ENCODE data around the gene NUDT4.
A peak's percentile ranks its signal among the peaks of the same experiment; 100 is the strongest.
"Not testable (repeated sequence)": the region's sequence is repeated elsewhere in the genome, so short reads cannot be mapped to it uniquely, and the experiment has no call there.

The NUDT4 gene

DNA sequence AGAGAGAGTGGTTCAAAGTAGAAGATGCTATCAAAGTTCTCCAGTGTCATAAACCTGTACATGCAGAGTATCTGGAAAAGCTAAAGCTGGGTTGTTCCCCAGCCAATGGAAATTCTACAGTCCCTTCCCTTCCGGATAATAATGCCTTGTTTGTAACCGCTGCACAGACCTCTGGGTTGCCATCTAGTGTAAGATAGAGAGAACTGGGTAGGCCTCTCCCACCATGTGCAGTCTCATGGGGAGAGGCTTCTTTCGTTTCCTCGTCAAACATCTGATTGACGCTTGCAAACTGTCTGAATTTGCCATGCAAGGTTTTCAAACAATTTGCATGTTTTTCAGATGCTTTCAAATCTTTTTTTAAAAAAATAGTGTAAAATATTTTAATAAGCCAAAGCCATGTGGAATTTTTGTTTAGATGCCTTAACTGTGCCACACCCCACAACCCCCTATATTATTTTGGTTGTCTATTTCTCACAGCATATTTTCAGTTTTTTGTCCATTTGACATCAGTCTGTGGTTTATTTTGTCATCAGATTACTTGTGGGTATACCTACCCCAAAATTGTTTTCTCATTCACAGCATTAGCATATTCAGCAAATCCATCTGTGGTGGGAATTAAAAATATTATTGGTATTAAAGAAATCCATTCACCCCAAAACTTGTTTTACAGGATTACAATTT is 21.6 kb downstream of the NUDT4 start:
- DNase-seq (ENCODE audit: low read depth in 2 of 3, low spot score in 1 of 3): not testable (repeated sequence)

GRCh38 chr12:93402333-93403311 is 24.9 kb downstream of the NUDT4 start:
- DNase-seq (ENCODE audit: low read depth in 2 of 3, low spot score in 1 of 3): peak in 1 of 3 donors; percentile 11

DNA sequence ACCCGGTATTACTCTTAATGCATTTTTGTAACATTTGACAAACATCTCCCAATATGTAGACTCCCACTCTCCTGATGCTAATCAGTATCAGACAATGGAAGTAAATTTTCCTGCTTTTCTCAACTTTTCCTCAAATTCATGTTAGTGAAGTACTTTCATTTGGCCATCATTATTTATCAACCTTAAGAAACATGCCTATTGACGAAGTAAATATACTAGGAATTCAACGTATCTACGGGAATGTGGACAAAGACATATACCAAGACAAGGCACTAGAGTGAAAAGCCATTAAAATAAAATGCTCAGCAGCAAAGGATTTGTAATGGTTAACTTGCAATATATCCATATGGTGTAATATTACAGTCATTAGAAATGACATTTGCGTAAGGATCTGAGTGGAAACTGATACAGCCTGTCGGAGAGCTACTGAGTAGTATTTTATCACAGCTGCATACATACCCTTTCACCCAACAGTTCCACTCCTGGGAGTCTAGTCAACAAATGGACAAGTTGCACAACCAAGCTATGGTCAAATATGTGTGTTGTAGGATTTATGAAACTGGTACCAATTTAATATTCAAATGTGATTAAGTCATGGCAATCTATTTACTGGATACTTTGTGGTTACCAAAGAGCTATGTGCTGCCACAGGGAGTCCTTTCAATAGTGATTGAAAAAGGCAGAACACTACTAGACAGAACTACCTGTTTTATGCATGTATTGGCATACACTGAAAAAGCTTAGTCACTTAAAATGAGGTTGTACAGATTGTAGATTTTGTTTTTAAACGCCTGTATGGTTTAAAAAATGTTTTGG is 26.5 kb downstream of the NUDT4 start:
- no peak for DNase-seq (ENCODE audit: low read depth in 2 of 3, low spot score in 1 of 3)

- DNase-seq (ENCODE audit: low read depth in 2 of 3, low spot score in 1 of 3): no peak
These were observed 27.5 kb downstream of the NUDT4 start for GRCh38 chr12:93404961-93405849.

GRCh38 chr12:93407054-93407962 is 29.6 kb downstream of the NUDT4 start:
- DNase-seq (ENCODE audit: low read depth in 2 of 3, low spot score in 1 of 3): no peak

DNA sequence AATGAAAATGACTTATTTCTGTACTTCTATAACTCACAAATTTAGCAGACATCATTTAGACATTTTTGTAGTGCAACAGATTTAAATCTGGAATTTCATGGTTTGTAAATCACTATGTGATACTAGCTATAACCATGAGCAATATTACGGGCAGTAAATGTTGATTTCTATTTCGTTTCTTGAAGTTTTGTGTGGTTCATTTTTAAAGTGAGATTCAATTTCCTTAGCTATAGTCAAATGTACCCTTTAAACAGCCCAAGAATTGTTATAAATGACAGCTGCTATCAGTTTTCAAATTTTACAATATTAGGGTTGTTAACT is 30.2 kb downstream of the NUDT4 start:
- DNase-seq (ENCODE audit: low read depth in 2 of 3, low spot score in 1 of 3): no peak

- no peak for DNase-seq (ENCODE audit: low read depth in 2 of 3, low spot score in 1 of 3)
These were observed 31.1 kb downstream of the NUDT4 start for GRCh38 chr12:93408813-93409212.

GRCh38 chr12:93409343-93410187 is 31.8 kb downstream of the NUDT4 start:
- DNase-seq (ENCODE audit: low read depth in 2 of 3, low spot score in 1 of 3): not testable (repeated sequence)

DNA sequence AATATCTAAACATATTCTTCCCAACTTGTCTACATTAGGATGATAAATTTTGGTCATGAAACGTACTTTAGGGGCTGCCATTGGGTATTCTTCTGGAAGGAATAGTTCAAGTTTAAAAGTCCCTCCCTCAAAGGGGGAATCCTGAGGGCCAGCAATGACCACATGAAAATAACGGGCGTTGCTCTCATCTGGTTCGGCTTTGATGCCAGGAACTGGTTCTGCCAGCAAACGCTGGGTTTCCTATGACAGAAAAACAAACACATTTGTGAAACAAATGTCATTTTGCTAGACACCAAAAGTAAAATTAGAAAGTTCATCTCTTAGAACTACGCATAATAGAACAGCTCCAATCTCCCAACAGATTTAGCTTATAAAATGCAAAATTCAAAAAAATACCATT is 33.3 kb downstream of the NUDT4 start:
- not testable (repeated sequence) for DNase-seq (ENCODE audit: low read depth in 2 of 3, low spot score in 1 of 3)

- not testable (repeated sequence) for DNase-seq (ENCODE audit: low read depth in 2 of 3, low spot score in 1 of 3)
These were observed 34.7 kb downstream of the NUDT4 start for GRCh38 chr12:93412396-93412795.

DNA sequence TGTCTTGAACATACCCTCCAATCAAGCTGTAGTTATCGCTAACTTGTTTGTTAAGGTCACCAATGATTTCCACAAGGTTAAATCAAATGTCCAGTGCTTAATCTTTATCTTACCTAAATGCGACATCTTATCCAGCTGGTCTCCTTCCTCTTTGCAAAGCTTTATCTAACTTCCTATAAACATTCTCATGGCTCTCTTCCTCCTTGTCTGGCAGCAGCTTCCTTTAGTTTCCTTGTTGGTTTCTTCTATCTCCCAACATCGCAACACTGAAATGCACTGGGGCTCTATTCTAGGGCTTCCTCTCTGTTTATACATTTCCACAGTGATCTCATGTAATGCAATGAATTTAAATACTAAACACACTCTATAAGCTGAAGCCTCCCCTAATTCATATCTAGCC is 35.3 kb downstream of the NUDT4 start:
- no peak for DNase-seq (ENCODE audit: low read depth in 2 of 3, low spot score in 1 of 3)

GRCh38 chr12:93415723-93416464 is 38.2 kb downstream of the NUDT4 start:
- no peak for DNase-seq (ENCODE audit: low read depth in 2 of 3, low spot score in 1 of 3)

DNA sequence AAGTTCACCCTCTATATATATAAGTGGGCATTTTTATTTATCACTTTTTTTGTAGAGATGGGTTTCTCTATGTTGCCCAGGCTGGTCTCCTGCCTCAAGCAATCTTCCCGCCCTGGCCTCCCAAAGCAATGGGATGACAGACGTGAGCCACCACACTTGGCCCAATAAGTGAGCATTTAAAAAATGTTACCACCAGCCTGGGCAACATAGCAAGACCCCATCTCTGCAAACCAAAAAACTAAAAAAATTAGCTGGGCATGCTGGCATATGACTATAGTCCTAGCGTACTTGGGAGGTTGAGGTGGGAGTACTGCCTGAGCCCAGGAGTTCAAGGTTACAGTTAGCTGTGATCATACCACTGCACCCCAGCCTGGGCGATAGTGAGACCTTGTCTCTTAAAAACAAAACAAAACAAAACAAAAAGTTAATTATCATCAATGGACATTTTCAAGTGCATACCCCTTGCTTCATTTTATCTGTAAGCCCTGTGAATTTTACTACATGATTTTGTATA is 40.3 kb downstream of the NUDT4 start:
- no peak for DNase-seq (ENCODE audit: low read depth in 2 of 3, low spot score in 1 of 3)

DNA sequence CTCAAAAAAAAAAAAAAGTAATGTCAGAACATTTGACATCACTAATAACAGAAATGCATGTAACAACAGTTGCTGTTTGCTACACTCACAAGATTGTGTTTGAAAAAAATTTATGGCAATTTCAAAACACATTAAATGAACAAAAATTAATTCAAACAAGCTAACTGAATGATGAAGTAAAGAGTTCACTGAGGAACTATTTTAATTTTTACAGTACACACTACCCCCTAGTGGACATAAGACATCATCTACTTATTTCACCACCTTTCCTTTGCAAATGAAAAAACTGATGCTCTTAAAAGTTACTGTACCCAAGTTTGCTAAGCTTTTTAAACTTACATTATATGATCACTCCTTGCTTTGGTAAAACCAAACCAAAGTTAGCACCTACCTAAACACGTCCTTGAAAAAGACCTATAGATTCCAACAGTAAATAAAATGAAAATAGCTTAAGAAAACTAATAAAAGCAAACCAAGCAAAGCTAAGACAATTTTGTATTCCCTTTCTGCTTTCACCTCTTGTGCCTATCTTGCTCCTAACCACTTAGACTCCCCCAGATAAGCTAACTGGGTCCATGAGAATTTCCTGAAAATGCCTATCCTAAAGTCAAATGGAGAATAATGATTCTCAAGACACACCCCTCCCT is 41.8 kb downstream of the NUDT4 start:
- no peak for DNase-seq (ENCODE audit: low read depth in 2 of 3, low spot score in 1 of 3)

DNA sequence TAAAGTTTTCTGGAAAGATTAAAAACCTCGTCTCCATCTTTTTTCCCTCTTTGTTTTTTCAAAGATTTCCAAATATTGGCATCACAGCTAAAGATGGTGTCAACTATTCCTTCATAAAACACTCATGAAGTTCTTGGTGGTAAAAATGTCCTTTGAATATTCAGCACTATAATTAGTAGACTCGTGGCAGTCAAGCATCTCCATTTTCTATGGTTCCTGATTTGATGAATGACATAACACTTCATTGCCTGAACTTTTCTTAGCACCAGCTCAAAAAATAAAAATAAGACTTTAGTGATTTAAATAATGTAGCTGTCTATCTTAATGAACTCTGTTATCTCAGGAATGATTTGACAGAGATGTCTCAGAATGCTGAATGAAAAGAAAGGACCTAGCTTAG is 44.3 kb downstream of the NUDT4 start:
- DNase-seq (ENCODE audit: low read depth in 2 of 3, low spot score in 1 of 3): no peak

GRCh38 chr12:93425736-93426411 is 48.1 kb downstream of the NUDT4 start:
- DNase-seq (ENCODE audit: low read depth in 2 of 3, low spot score in 1 of 3): no peak

DNA sequence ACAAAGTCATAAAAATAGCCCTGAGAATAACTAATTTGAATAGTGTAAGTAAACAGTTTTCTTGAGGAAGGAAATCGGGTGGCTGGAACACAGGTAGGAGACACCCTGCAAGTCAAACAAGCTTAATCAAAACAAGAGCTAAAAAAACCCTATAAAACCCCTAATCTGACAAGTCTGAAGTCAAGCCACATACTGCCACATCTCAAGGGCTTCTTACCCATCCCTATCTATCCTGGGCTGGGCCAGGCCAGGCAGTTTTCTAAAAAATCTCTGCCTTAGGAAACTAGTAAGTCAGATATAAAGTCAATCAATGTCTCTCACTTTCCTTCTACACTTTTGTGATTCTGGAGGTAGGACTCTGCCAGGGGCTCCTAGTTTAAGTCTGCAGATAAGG is 48.7 kb downstream of the NUDT4 start:
- DNase-seq (ENCODE audit: low read depth in 2 of 3, low spot score in 1 of 3): no peak
